IMR-90 (cell line): Measurements from ENCODE around the gene LIMCH1.

Experiments
- BHLHE40 ChIP-seq: fragments of 150-350 bp; IDR thresholded peaks from 2 replicates; pipeline ENCODE4 v1.6.1; 2016; ENCODE audit warnings: mild to moderate bottlenecking, low read depth, low read length
- CEBPB ChIP-seq: IDR thresholded peaks from 2 replicates; pipeline ENCODE4 v1.6.1; 2012; ENCODE audit warnings: low read depth, low read length, improper control_type of control experiment
- CTCF ChIP-seq: conservative IDR thresholded peaks from 2 replicates; pipeline ENCODE4 v1.5.1; 2012; ENCODE audit warnings: mild to moderate bottlenecking, low read depth, low read length, improper control_type of control experiment
- FOS ChIP-seq: fragments of 150-350 bp; IDR thresholded peaks from 2 replicates; pipeline ENCODE4 v1.6.1; 2016; ENCODE audit warnings: low read depth, low read length
- MAFK ChIP-seq: IDR thresholded peaks from 2 replicates; pipeline ENCODE4 v1.6.1; 2012; ENCODE audit warnings: low read depth, low read length, improper control_type of control experiment
- MXI1 ChIP-seq: IDR thresholded peaks from 2 replicates; pipeline ENCODE4 v1.6.1; 2012; ENCODE audit warnings: low read depth, mild to moderate bottlenecking, low read length, moderate library complexity, borderline replicate concordance
- NFE2L2 ChIP-seq: fragments of 150-350 bp; IDR thresholded peaks from 2 replicates; pipeline ENCODE4 v1.6.1; 2016; ENCODE audit warnings: low read depth, mild to moderate bottlenecking, low read length
- POLR2A ChIP-seq: IDR thresholded peaks from 2 replicates; pipeline ENCODE4 v1.6.1; 2012; ENCODE audit warnings: mild to moderate bottlenecking, low read depth, low read length
- RAD21 ChIP-seq: IDR thresholded peaks from 2 replicates; pipeline ENCODE4 v1.6.1; 2012; ENCODE audit warnings: low read length, improper control_type of control experiment
- RCOR1 ChIP-seq: IDR thresholded peaks from 2 replicates; pipeline ENCODE4 v1.6.1; 2012; ENCODE audit warnings: mild to moderate bottlenecking, low read length, improper control_type of control experiment; ENCODE audit not compliant: insufficient replicate concordance
- RFX5 ChIP-seq: IDR thresholded peaks from 2 replicates; pipeline ENCODE4 v1.8.0; 2012; ENCODE audit warnings: low read depth, mild to moderate bottlenecking, low read length, moderate library complexity
- SMC3 ChIP-seq: fragments of 150-350 bp; IDR thresholded peaks from 2 replicates; pipeline ENCODE4 v1.6.1; 2016; ENCODE audit warnings: low read depth, mild to moderate bottlenecking, antibody characterized with exemption, low read length, moderate library complexity
- USF2 ChIP-seq: fragments of 150-350 bp; IDR thresholded peaks from 2 replicates; pipeline ENCODE4 v1.6.1; 2017; ENCODE audit warnings: mild to moderate bottlenecking, antibody characterized with exemption, low read length, low read depth

- TF ChIP-seq RCOR1 (no peak), BHLHE40 (no peak), USF2 (no peak), CEBPB (no peak), RAD21 (no peak), RFX5 (no peak), POLR2A (no peak), CTCF (no peak), SMC3 (no peak), NFE2L2 (no peak), MXI1 (no peak), MAFK (no peak), FOS (no peak)
Observed at GRCh38 chr4:41725254-41725653, 187.3 kb downstream of the LIMCH1 start.
